ENCODE measurements around the gene AP3D1.
"Not testable (repeated sequence)": the region's sequence is repeated elsewhere in the genome, so short reads cannot be mapped to it uniquely, and the experiment has no call there.

The AP3D1 gene

DNA sequence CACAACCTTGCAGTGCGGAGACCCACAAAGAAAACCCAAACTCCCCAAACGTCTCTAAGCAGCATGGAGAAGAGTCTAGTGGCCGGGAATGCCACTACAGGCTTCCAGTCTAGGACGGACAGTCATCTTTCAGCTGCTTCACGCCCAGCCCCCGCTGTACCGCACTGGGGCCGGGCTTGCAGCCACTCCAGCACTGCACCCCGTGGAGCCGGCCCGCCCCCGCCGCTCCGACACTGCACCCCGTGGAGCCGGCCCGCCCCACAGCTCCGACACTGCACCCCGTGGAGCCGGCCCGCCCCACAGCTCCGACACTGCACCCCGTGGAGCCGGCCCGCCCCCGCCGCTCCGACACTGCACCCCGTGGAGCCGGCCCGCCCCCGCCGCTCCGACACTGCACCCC lies 23.1 kb downstream of the AP3D1 start:
- DNase-seq (ENCODE audit: low read depth), result not testable (repeated sequence)

DNA sequence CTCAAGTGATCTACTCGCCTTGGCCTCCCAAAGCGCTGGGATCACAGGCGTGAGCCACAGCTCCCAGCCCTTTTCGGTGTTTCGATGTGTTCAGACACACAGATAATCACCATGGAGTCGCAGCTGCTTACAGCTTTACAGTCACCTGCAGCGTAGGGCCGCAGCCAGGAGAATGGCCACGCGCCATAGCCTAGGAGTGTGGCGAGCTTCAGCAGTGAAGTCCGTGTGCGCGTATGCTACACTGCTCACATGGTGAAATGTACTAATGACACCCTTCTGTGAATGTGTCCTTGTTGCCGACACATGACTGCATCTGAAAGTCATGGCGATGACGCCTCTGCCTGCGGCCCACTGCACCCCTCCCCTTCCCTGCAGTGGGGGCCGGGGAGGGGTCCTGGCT lies 23.6 kb downstream of the AP3D1 start:
- no peak for DNase-seq (ENCODE audit: low read depth)

DNA sequence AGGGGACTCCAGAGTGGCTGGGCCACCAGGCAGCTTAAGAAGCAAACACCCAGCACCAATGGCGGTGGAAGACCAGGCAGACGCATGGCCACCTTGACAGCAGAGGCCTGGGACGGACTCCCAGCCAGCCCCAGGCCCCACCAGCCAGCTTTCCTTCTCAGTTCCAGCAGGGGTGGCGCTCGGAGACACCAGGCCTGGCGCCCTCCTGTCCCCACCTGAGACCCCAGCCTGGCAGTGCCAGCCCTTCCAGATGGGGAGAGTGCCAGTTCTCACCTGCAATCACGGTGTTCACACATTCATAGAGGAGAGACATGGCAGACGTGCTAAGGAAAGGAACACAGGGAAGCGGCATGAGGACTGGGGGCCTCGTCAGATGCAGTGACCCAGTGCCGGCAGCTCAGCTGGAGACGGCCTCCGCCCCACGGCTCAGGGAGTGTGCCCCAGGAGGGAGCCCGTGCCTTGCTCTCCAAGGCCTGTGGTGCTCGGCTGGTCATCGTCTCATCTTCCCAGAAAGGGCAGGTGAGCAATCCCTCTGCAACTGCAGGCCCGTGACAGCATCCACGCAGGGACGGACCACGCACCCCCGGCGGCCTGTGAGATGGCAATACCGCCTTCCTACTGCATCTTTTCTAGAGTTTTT lies 24.4 kb downstream of the AP3D1 start:
- DNase-seq (ENCODE audit: low read depth), result no peak

DNA sequence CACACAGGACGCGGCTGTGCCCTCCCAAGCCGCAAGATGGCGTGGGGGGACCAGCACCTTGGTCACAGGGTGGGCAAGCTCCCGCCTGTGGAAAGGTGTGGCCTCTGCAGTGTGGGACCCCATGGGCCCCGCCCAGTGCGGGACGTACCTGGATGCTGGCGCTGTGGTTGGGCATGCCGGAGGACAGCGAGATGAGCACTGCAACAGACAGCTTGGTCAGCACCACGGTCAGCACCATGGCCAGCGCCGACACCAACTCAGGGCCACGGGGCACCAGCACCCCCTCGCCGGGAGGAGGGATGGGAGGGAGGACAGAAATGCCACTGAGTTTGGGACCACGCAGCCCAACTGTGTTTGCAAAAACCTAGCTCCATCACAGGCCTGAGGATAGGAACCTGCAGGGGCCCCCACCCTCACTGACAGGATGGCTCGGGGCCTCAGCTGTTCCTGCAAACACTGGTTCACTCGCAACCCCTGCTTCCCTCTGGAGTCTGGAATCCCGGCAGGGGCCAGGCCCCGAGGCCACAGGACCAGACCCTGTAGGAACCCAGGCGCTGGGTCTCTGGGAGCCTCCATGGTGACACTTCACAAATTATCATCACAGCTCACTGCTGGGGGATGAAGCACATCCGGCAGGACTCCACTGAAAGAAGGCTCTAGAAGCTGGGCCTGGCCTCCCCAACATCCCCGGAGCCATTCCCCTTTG lies 27.5 kb downstream of the AP3D1 start:
- DNase-seq (ENCODE audit: low read depth), result no peak

DNA sequence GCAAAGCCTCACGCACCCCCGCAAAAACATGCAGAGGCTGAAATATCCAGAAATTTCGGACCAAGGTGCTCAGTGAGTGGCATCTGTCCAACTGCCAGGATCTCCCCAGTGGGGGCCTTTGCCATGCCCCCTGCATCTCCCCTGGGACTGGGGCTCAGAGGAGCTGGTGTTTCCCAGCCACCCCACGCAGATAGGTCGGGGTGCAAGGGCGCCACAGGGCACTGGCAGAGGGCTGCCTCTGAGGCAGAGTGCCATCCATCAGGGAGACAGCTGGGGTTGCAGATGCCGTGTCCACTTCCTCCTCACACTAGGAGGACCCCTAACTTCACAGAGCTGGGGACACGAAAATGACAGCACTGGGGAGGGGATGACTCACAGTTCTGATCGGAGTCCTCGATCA lies 28.4 kb downstream of the AP3D1 start:
- no peak for DNase-seq (ENCODE audit: low read depth)

DNA sequence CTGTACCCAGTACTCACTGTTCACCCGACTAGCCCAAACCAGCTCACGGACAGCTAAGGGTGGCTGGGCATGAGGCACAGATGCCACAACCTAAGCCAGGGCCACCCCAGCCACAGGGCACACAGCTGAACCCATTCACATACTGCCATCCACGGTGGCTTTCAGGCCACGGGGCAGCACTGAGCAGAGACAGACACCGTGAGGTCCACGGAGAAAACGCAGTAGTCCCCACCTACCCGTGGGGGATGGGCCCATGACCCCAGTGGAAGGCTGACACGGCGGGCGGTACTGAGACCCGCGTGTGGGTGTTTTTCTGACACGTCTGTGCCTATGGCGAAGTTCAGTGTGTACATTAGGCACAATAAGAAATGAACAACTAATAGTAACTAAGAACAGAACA lies 29.1 kb downstream of the AP3D1 start:
- no peak for DNase-seq (ENCODE audit: low read depth)

DNA sequence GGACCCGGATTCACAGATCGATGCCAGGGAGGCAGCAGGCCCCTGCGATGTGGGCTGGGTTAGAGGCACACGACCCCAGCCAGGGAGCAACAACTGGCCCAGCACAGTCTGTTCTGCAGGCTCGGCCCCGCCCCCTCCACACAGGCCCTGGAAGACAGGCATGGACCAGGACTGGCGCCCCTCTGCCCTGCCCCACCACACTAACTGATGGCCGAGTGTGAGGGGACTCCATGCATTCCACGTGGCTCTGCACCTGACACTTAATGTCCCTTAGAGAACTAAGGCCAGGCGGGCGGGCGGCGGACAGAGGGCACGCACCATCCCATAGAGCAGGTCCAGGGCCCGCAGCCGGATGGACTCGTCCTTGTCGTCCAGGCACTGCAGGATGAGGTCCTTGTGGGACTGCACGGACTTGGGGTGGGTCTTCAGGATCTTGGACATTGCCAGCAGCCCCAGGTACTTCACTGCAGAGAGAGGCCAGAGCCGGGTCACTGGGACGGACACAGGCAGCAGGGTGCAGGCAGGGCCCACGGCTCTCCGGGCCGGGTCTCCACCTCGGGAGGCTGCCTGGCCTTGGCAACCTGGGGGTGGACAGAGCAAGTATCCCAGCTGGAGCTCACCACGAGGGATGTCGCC lies 29.8 kb downstream of the AP3D1 start:
- DNase-seq (ENCODE audit: low read depth), result no peak

DNA sequence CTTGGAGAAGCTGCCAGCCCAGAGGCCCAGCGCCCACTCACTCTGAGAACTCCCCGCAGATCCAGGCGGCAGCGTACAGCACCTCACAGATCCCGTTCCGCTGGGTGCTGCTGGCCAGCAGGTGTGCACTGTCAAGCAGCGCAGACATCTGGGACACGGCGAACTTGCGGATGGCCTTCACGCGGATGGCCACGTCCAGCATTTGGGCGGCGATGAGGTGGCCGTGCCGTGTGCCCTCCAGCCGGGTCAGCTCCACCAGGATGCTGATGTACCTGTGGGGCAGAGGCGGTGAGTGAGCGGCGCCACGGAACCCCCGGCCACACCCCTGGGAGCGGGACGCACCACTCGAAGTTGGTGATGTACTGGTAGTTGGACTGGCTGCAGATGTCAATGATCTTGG lies 30.5 kb downstream of the AP3D1 start:
- no peak for DNase-seq (ENCODE audit: low read depth)

DNA sequence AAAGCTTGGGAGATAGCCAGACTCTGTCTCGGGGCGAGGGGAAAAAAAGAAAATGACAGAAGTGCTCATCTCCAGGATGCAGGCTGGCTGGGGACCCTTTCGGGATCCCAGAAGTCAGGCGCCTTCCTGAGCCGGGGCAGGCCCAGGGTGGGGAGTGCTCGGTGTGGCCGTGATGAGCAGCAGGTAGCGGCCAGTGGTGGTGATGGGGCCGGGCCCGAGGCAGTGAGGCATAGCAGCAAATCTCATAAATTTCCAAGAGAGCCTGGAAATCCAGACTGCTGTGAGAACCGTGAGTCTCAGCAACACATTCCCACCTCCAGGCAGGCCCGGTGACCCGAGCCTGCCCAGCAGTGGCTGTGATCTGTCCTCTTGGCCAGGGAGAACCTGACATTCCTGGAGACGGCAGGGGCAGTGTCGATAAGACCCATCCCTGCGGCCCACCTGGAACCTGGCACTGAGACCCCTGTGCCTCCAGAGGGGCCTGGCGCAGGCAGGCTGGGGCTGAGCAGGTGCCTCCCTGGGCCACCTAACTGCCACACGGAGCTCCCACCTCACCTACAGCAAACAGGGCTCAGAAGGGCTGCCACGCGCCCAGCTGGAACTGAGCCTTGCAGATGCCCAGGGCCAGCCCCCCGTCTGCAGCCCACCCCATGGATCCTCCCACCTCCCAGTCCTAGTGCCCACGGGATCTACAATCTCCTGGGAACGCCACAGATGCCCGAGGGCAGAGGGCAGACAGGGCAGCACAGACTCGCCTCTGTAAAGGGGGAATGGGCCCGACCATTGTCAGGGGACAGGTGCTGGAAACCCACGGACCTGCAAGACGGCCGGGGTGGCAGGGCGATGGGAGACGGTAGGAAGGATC lies 31.2 kb downstream of the AP3D1 start:
- no peak for DNase-seq (ENCODE audit: low read depth)

DNA sequence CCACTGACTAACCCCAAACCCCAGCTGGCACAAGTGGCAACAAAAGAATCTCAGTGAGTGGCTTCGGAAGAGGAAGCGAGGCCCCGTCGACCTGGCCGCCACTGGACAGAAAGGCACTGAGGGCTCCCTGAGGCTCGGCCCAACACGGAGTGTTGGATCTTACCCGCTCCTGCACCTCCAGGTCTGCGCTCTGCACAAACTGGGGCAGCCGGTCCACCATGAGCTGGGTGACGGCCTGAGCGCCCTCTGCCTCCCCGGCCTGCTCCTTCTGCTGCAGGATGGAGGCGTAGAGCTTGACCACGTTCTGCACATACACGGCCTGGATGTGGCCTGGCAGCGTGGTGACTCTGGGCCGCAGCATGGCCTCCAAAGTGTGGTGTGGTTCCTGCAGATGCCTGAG lies 32.9 kb downstream of the AP3D1 start:
- DNase-seq (ENCODE audit: low read depth), result no peak

DNA sequence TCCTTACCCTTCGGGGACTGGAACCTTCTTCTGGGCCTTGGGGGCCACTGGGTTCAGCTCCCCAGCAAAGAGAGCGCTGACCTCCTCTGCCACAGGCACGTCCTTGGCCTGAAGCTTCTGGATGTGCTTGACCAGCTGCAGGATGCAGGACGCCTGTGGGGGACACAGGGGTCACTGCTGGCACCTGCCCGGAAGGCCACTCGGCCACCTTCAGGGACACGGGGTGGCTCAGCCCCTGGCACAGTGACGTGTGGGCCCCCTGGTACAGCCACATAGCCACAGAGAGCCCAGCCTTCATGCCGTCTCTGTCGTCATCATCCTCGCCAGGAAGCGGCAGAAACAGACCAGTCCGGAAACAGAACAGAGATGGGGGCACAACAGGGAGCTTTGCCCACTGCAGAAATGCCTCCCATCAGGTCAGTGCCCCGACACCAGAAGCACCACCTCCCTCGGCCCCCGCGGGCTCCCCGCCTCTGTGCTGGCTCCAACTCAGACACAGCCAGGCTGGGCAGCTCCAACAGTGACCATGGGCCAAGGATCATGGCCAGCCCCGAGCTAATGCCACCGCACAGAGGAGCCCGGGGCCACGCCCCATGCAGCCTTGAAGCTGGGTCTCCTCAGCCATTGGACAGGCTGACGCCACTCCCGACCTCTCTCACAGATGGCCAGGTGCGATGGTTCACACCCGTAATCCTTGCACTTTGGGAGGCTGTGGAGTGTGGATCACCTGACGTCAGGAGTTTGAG lies 34.0 kb downstream of the AP3D1 start:
- DNase-seq (ENCODE audit: low read depth), result no peak

DNA sequence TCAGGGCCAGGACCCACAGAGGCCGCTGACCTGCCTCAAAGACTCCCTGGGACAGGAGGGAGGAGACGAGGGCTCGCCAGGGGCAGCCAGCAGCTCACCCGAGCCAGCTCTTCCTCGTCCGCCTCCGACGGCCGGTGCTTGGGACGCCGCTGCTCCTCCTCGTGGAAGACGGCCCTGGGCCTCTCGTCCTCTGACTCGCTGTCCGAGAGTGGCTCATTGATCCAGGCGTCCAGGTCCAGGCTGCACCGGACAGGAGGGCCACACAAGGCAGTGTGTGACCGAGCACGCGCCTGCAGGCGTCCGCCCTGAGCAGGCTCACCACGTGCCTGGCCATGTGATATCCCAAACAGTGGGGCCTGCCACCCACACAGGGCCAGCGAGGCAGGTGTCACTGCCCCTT lies 34.9 kb downstream of the AP3D1 start:
- DNase-seq (ENCODE audit: low read depth), result no peak

DNA sequence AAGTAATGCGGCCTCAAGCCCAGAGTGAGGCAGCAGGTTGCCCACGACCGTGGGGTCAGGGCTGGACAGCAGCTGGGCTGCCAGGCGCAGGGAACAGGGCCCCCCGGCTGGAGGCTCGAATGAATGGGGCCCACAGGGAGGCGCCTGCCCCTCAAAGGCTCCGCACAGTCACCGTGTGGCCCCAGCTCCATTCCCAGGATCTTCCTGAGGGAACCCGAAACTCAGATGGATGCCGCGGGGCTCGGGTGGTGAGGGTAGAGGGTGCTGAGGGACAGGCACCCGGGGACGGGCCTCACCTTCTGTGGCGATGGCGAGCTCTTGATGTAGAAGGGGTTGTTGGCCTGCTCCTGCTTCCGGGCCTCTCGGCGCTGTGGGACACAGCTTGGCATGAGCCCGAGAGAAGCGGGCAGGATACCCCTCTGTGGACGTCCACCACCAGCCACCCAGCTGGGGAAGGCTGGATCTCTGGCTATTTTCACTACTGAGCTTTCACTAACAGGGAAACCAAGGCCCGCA lies 35.4 kb downstream of the AP3D1 start:
- DNase-seq (ENCODE audit: low read depth), result no peak

DNA sequence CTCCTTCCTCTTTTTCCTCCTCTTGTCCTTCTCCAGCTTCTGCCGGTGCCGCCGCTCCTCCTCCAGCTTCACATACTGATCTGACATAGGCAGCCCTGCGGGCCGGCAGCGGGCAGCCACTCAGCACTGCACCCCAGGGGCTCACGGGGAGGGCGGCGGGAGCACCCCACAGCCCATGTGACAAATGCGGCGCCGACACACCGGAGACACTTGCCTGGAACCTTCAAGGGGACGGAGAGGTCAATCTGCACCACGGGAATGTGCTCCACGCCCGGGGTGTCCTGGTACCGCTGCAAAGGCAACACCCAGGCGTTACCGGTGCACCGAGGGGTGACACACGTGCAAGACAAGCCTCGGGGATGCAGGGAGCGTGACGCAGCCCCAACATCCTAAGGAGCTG lies 36.0 kb downstream of the AP3D1 start:
- DNase-seq (ENCODE audit: low read depth), result no peak

DNA sequence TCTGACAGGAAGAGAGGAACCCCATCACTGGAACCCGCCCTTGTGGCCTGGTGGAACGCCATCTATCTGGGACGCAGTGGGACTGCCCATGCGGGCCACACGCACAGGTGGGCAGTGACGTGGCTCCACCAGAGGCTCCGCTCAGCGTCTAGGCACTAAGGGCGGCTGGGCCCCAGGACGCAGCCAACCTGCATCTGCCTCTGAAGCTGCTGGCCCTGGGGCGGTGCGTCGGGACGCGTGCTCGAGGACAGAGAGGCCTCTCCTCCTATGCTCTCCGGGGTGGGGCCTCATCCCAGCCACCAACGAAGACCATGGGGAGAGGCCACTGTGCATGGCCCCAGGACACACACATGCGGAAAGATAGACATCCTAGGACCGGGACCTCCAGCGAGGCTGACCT lies 36.5 kb downstream of the AP3D1 start:
- no peak for DNase-seq (ENCODE audit: low read depth)

DNA sequence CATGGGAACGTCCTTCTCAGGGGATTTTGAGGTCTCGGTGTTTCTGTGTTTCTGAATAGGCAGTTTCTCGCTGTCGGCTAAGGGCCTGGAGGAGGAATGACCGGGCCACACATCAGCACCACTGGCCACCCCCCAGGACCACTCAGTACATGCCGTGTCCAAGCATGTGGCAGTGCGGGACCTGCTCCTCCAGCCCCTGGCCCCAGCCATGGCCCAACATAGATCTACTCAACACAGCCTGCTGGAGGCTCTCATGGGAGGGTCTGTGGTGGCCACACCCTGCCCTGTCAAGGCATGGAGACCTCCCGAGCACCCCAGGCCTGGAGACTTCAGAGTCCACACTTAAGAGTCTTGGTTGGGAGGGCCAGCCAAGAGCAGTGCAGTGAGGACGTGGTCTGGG lies 37.1 kb downstream of the AP3D1 start:
- no peak for DNase-seq (ENCODE audit: low read depth)

DNA sequence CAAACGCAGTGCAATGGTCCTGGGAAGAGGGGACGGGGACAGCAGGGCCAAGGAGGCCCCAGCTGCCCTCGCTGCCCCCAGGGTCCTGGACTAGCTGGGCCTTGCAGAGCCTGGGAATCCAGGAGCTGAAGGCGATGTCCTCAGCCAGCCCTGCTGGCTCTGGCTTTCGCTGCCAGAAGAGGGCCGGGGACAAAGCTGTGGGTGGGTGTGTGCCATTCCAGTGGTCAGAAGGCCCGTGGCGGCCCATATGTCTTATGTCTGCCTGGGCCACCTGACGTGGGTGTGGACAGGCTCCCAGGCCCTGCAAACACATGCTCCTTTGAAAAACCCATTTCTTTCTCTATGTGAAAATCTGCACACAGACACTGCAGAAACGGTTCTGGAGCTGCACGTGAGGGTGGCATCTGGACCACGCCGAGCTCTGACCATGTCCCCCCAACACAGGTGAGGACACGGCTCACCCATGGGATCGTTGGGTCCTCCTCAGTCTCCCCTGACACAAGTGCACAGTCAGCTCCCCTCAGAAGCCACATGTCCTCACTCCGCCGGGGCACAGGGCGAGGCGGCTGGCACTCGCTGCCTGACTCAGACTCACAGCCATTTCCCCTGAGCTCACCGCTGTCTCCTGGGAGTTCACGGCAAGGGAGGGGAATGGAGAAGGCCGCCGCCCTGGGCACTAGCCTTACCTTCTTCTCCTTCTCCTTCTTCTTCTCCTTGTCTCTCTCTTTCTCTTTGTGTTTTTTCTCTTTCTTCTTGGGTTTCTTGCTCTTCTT lies 37.7 kb downstream of the AP3D1 start:
- no peak for DNase-seq (ENCODE audit: low read depth)

DNA sequence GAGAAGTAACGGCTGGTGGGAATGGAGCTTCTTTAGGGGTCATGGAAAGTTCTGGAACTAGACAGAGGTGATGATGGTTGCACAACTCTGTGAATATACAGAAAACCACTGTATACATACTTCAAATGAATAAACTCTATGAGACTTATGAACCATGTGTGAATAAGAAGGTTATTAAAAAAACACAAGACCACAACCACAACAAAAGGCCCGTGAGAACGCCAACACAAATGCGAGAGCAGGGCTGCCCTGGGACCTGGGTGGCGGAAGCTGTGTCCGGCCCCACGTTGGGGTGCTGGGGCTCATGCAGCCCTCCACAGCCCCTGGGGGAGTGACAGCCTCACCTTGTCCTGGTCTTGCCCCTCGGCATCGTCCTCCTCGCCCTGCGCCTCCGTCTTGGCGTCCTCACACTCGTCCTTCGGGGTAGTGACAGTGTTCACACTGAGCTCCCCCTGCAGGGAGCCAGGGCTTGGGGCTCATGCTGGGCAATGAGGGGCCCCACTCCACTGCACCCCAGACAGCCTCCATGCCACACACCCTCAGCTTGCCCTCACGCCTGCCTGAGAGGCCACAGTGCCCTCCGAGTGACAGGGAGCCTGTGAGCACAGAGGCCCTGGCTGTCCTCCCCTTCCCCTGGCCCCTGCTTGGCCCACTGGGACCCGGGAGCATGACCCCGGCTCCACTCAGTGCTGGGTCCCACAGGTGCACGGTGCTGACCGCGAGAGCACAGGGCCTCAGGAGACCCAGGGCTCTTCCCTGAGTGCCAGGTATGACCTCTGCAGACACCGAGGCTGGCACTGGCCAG lies 38.6 kb downstream of the AP3D1 start:
- DNase-seq (ENCODE audit: low read depth), result no peak

DNA sequence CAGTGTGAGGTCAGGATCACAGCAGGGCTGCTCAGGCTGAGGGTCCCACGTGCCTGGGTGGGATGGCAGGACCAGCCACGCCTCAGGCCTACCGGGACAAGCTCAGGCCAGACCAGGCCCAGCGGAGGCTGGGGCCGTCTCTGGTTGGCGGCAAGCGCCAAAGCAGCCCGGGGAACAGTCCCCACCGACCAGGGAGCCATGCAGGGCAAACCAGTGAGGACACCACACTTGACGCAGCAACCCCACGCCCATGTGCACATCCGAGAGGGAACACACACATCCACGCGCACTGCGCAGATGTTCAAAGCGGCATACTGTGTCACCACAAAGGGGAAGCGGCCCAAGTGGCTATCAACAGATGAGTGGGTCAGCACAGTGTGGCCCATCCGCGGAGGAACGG lies 39.5 kb downstream of the AP3D1 start:
- DNase-seq (ENCODE audit: low read depth), result no peak

DNA sequence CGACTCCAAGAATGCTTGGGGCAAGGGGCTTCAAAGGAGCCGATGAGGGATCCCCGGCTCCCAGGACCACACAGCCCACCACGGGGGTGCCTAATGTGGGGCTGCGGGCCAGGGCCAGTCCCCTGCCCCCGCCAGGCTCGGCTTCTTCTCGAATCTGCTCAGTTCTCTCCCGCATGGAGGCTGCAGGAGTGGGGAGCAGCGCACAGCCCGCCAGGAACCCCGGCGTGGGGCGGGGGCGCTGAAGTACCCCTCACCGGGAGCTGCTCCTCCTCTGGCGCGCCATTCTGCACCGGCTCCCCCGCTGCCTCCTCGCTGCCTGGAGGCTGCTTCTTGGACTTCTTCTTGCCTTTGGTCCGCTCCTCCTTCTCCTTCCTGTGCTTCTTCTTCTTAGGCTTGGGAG lies 39.9 kb downstream of the AP3D1 start:
- no peak for DNase-seq (ENCODE audit: low read depth)
